H9 (cell line): Measurements from ENCODE around the gene TRAF3. TPM values are rescaled to one million over a fixed set of nuclear protein-coding genes. Genes with fewer than 3 reads are reported as not detected.

Experiments
- DNase-seq: peaks from one replicate; pipeline ENCODE4 v3.0.0-alpha.2; 2017
- H2AFZ ChIP-seq: one replicate; pipeline ENCODE4 v1.6.1; 2013; ENCODE audit warnings: mild to moderate bottlenecking, low read length, control low read depth, moderate library complexity
- H2AK5ac ChIP-seq: 2 replicates; pipeline ENCODE4 v1.6.1; 2013; ENCODE audit warnings: low read length, control low read depth, mixed read lengths; ENCODE audit not compliant: insufficient read length
- H2BK120ac ChIP-seq: one replicate; pipeline ENCODE4 v1.6.1; 2013; ENCODE audit warnings: low read depth, mild to moderate bottlenecking, low read length, control low read depth, inconsistent platforms; ENCODE audit not compliant: poor library complexity, severe bottlenecking
- H2BK12ac ChIP-seq: 2 replicates; pipeline ENCODE4 v1.6.1; 2013; ENCODE audit warnings: low read length, control low read depth, mixed read lengths, low read depth; ENCODE audit not compliant: insufficient read length
- H2BK15ac ChIP-seq: 2 replicates; pipeline ENCODE4 v1.6.1; 2013; ENCODE audit warnings: low read depth, low read length, control low read depth
- H2BK20ac ChIP-seq: one replicate; pipeline ENCODE4 v1.6.1; 2013; ENCODE audit warnings: low read depth, mild to moderate bottlenecking, low read length, control low read depth, inconsistent platforms; ENCODE audit not compliant: poor library complexity, severe bottlenecking
- H2BK5ac ChIP-seq: 2 replicates; pipeline ENCODE4 v1.6.1; 2013; ENCODE audit warnings: low read length, control low read depth, mixed read lengths; ENCODE audit not compliant: insufficient read length
- H3K14ac ChIP-seq: 2 replicates; pipeline ENCODE4 v1.6.1; 2013; ENCODE audit warnings: low read length, control low read depth; ENCODE audit not compliant: insufficient read depth
- H3K18ac ChIP-seq: 2 replicates; pipeline ENCODE4 v1.6.1; 2013; ENCODE audit warnings: low read depth, mild to moderate bottlenecking, mixed read lengths, low read length, control low read depth; ENCODE audit not compliant: insufficient read length
- H3K23ac ChIP-seq: 2 replicates; pipeline ENCODE4 v1.6.1; 2013; ENCODE audit warnings: low read length, control low read depth, mixed read lengths, low read depth; ENCODE audit not compliant: insufficient read length
- H3K23me2 ChIP-seq: 2 replicates; pipeline ENCODE4 v1.6.1; 2013; ENCODE audit warnings: low read depth, mild to moderate bottlenecking, mixed read lengths, low read length, control low read depth; ENCODE audit not compliant: insufficient read length, poor library complexity, severe bottlenecking
- H3K27ac ChIP-seq: 2 replicates; pipeline ENCODE4 v1.5.1; 2013; ENCODE audit warnings: low read length, control low read depth, mixed read lengths, low read depth; ENCODE audit not compliant: insufficient read length
- H3K27me3 ChIP-seq: 2 replicates; pipeline ENCODE4 v1.6.1; 2013; ENCODE audit warnings: low read length, control low read depth, inconsistent platforms; ENCODE audit not compliant: insufficient read depth
- H3K4ac ChIP-seq: 2 replicates; pipeline ENCODE4 v1.6.1; 2013; ENCODE audit warnings: low read depth, mild to moderate bottlenecking, control low read depth, inconsistent platforms, low read length, moderate library complexity
- H3K4me1 ChIP-seq: 2 replicates; pipeline ENCODE4 v1.6.1; 2013; ENCODE audit warnings: low read length, control low read depth, inconsistent platforms; ENCODE audit not compliant: insufficient read depth
- H3K4me2 ChIP-seq: 2 replicates; pipeline ENCODE4 v1.6.1; 2013; ENCODE audit warnings: low read length, control low read depth, mixed read lengths; ENCODE audit not compliant: insufficient read length, insufficient read depth
- H3K56ac ChIP-seq: 2 replicates; pipeline ENCODE4 v1.6.1; 2013; ENCODE audit warnings: low read depth, mild to moderate bottlenecking, mixed read lengths, low read length, control low read depth; ENCODE audit not compliant: insufficient read length
- H3K79me1 ChIP-seq: 2 replicates; pipeline ENCODE4 v1.6.1; 2013; ENCODE audit warnings: low read depth, mild to moderate bottlenecking, moderate library complexity, low read length, control low read depth, inconsistent platforms; ENCODE audit not compliant: insufficient read depth, poor library complexity, severe bottlenecking
- H3K79me2 ChIP-seq: 2 replicates; pipeline ENCODE4 v1.6.1; 2013; ENCODE audit warnings: low read length, control low read depth, inconsistent platforms; ENCODE audit not compliant: insufficient read depth
- H3K9ac ChIP-seq: 2 replicates; pipeline ENCODE4 v1.6.1; 2013; ENCODE audit warnings: low read length, control low read depth, mixed read lengths; ENCODE audit not compliant: insufficient read length; ENCODE audit errors: extremely low read depth
- H3K9me3 ChIP-seq: one replicate; pipeline ENCODE4 v1.6.1; 2013; ENCODE audit warnings: low read depth, low read length, inconsistent platforms; ENCODE audit not compliant: control insufficient read depth
- H3T11ph ChIP-seq: one replicate; pipeline ENCODE4 v1.6.1; 2013; ENCODE audit warnings: mild to moderate bottlenecking, low read length, control low read depth, inconsistent platforms
- H4K20me1 ChIP-seq: one replicate; pipeline ENCODE4 v1.6.1; 2013; ENCODE audit not compliant: control insufficient read depth, insufficient read length, insufficient read depth
- H4K5ac ChIP-seq: 2 replicates; pipeline ENCODE4 v1.6.1; 2013; ENCODE audit warnings: low read depth, mild to moderate bottlenecking, mixed read lengths, low read length, control low read depth; ENCODE audit not compliant: insufficient read length
- H4K8ac ChIP-seq: replicated peaks from 2 replicates; pipeline ENCODE4 v1.6.1; 2013; ENCODE audit warnings: low read length, control low read depth, mixed read lengths, low read depth; ENCODE audit not compliant: insufficient read length
- H4K91ac ChIP-seq: 2 replicates; pipeline ENCODE4 v1.6.1; 2013; ENCODE audit warnings: low read depth, mild to moderate bottlenecking, moderate library complexity, mixed read lengths, low read length, control low read depth; ENCODE audit not compliant: insufficient read length
- H3K27ac Mint-ChIP-seq, 3 experiments: 2 replicates in 2 of 3; 3 replicates in 1 of 3; pipeline ENCODE4 v1.8.0; 2020 to 2021; ENCODE audit warnings: mixed read lengths in 3 of 3, mild to moderate bottlenecking in 1 of 3, moderate library complexity in 1 of 3
- H3K27me3 Mint-ChIP-seq: 2 replicates; pipeline ENCODE4 v1.8.0; 2021; ENCODE audit warnings: low read depth, mild to moderate bottlenecking, moderate library complexity, mixed read lengths
- H3K36me3 Mint-ChIP-seq, 3 experiments: 2 replicates in 2 of 3; 3 replicates in 1 of 3; pipeline ENCODE4 v1.8.0; 2020 to 2021; ENCODE audit warnings: low read depth in 3 of 3, mixed read lengths in 3 of 3; ENCODE audit not compliant: insufficient read depth in 1 of 3
- H3K4me1 Mint-ChIP-seq, 2 experiments: 2 replicates each; pipeline ENCODE4 v1.8.0; 2020; ENCODE audit warnings: mixed read lengths in 2 of 2
- H3K4me3 Mint-ChIP-seq, 2 experiments: 2 replicates in 1 of 2; 3 replicates in 1 of 2; pipeline ENCODE4 v1.8.0; 2020 to 2021; ENCODE audit warnings: mild to moderate bottlenecking in 2 of 2, mixed read lengths in 2 of 2, moderate library complexity in 1 of 2
- H3K9me3 Mint-ChIP-seq, 2 experiments: 2 replicates in 1 of 2; 3 replicates in 1 of 2; pipeline ENCODE4 v1.8.0; 2020; ENCODE audit warnings: mild to moderate bottlenecking in 2 of 2, mixed read lengths in 2 of 2, moderate library complexity in 1 of 2
- WGBS: extraction: QIAGEN DNeasy Blood & Tissue Kit; methylation state at CpG from one replicate; pipeline ENCODE4 v1.1.7; 2013; ENCODE audit warnings: missing lambda C conversion rate, low lambda C conversion rate, mixed read lengths; ENCODE audit not compliant: insufficient read length; ENCODE audit errors: extremely low coverage; 5-methylcytosine and 5-hydroxymethylcytosine counted together
- total RNA-seq: library from RNA; stranded (reverse); gene quantifications from 2 replicates; pipeline ENCODE4 v1.2.1, GENCODE V29; 2021
- TF ChIP-seq, protein P1 (sequence below): fragments of 200-600 bp; sonication (generic); conservative IDR thresholded peaks from 3 replicates; pipeline ENCODE4 v1.8.0; 2021; ENCODE audit warnings: antibody characterized with exemption, mild to moderate bottlenecking

The TRAF3 gene
- total RNA-seq, 1 experiment from 2014 or later: 9.6 TPM

DNA sequence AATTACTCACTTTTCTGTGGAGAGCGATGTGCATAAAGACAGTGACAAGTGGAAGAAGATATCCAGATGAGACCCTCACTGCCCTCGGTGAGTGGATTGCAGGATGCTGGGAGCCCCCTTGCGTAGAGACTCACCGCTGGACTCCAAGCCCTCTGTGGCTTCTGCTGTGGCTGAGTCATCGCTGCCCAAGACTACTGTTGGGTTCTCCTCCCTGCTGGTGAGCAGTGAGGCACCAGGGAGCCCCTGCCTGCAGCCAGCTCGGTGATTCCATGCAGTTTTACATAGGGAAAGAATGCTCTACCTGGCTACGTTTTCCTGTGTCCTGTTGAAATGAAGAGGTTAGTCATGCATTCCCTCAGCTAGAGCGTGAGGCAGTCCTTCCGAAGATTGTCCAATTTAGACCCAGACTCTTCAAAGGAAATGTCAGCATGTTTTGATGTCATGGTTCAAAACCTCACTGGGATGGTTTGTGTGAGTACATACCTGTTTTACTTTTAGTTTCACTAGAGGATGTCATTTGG is 28.2 kb downstream of the TRAF3 start:
- no peaks in the 10 kb centered on the region for H4K20me1 ChIP-seq
- H3K36me3 Mint-ChIP-seq: no peaks in the 10 kb centered on the region
- H3K56ac ChIP-seq: no peak overlapping the region
- no peak overlapping the region for H3K23ac ChIP-seq
- H2BK120ac ChIP-seq: no peak overlapping the region
- H3K4ac ChIP-seq: no peak overlapping the region
- H4K8ac ChIP-seq: no peak overlapping the region
- H3K18ac ChIP-seq: no peak overlapping the region
- no peak overlapping the region for H2BK12ac ChIP-seq
- H3K4me2 ChIP-seq: no peak overlapping the region
- H3K4me1 ChIP-seq: peaks cover 2% of the 10 kb centered on the region; the same call in 1 of the 2 replicates
- no peak overlapping the region for H2BK20ac ChIP-seq
- TF ChIP-seq, protein P1, sequence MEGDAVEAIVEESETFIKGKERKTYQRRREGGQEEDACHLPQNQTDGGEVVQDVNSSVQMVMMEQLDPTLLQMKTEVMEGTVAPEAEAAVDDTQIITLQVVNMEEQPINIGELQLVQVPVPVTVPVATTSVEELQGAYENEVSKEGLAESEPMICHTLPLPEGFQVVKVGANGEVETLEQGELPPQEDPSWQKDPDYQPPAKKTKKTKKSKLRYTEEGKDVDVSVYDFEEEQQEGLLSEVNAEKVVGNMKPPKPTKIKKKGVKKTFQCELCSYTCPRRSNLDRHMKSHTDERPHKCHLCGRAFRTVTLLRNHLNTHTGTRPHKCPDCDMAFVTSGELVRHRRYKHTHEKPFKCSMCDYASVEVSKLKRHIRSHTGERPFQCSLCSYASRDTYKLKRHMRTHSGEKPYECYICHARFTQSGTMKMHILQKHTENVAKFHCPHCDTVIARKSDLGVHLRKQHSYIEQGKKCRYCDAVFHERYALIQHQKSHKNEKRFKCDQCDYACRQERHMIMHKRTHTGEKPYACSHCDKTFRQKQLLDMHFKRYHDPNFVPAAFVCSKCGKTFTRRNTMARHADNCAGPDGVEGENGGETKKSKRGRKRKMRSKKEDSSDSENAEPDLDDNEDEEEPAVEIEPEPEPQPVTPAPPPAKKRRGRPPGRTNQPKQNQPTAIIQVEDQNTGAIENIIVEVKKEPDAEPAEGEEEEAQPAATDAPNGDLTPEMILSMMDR: no peak
- H3K9me3 Mint-ChIP-seq: no peaks in the 10 kb centered on the region
- H3K27me3 Mint-ChIP-seq: no peaks in the 10 kb centered on the region
- H3K14ac ChIP-seq: no peak overlapping the region
- no peak overlapping the region for H4K91ac ChIP-seq
- WGBS: no CpG with 5 or more reads among the region's 9 CpGs
- H3K79me2 ChIP-seq: peaks cover 3% of the 10 kb centered on the region
- no peak overlapping the region for H3T11ph ChIP-seq
- H2BK15ac ChIP-seq: no peak overlapping the region
- peak; percentile 54 for DNase-seq
- no peak overlapping the region for H2AFZ ChIP-seq
- no peak overlapping the region for H2AK5ac ChIP-seq
- no peaks in the 10 kb centered on the region for H3K9me3 ChIP-seq
- no peak overlapping the region for H3K9ac ChIP-seq
- no peaks in the 10 kb centered on the region for H3K27me3 ChIP-seq
- peaks cover 25 to 34% of the 10 kb centered on the region in 2 experiments for H3K4me1 Mint-ChIP-seq
- H3K27ac Mint-ChIP-seq: peak overlapping the region in 2 of 3 experiments; percentile 9 to 42; a peak in 2 of 7 replicates
- no peak overlapping the region for H2BK5ac ChIP-seq
- no peak overlapping the region for H3K27ac ChIP-seq
- H4K5ac ChIP-seq: no peak overlapping the region
- H3K23me2 ChIP-seq: no peaks in the 10 kb centered on the region
- no peaks in the 10 kb centered on the region for H3K79me1 ChIP-seq
- H3K4me3 Mint-ChIP-seq: no peak overlapping the region
